Activated T-cell treated with anti-CD3 and anti-CD28 coated beads for 1 hour (primary cell): Measurements from ENCODE around the gene KPNA5.
"Not testable (repeated sequence)": the region's sequence is repeated elsewhere in the genome, so short reads cannot be mapped to it uniquely, and the experiment has no call there.

Experiments
- DNase-seq: peaks from one replicate; pipeline ENCODE4 v3.0.0-alpha.2; 2020; ENCODE audit warnings: low read depth

KPNA5 gene

GRCh38 chr6:116703888-116704287 is 22.9 kb downstream of the KPNA5 start:
- not testable (repeated sequence) for DNase-seq

- DNase-seq = no peak
Measured at GRCh38 chr6:116705917-116706316, 24.9 kb downstream of the KPNA5 start.

- DNase-seq = no peak
Measured at GRCh38 chr6:116714296-116714695, 33.3 kb downstream of the KPNA5 start.

GRCh38 chr6:116714761-116715160 is 33.8 kb downstream of the KPNA5 start:
- no peak for DNase-seq

GRCh38 chr6:116726947-116727346 is 45.9 kb downstream of the KPNA5 start:
- no peak for DNase-seq

- DNase-seq = no peak
Measured at GRCh38 chr6:116730513-116730912, 49.5 kb downstream of the KPNA5 start.

GRCh38 chr6:116737004-116737403 is 56.0 kb downstream of the KPNA5 start:
- DNase-seq = no peak

GRCh38 chr6:116740486-116740885 is 59.5 kb downstream of the KPNA5 start:
- DNase-seq = not testable (repeated sequence)

GRCh38 chr6:116741571-116741970 is 60.6 kb downstream of the KPNA5 start:
- no peak for DNase-seq

- DNase-seq = no peak
Measured at GRCh38 chr6:116745176-116745575, 64.2 kb downstream of the KPNA5 start.

- no peak for DNase-seq
Measured at GRCh38 chr6:116761779-116762178, 80.8 kb downstream of the KPNA5 start.

- no peak for DNase-seq
Measured at GRCh38 chr6:116762235-116762634, 81.2 kb downstream of the KPNA5 start.

- no peak for DNase-seq
Measured at GRCh38 chr6:116763048-116763447, 82.0 kb downstream of the KPNA5 start.

- no peak for DNase-seq
Measured at GRCh38 chr6:116763906-116764628, 83.1 kb downstream of the KPNA5 start.

- no peak for DNase-seq
Measured at GRCh38 chr6:116764629-116764960, 83.6 kb downstream of the KPNA5 start.

GRCh38 chr6:116764961-116765841 is 84.2 kb downstream of the KPNA5 start, which contains the start of gene FAM162B:
TSS of gene FAM162B (minus strand) at chr6:116765719. CDS start at chr6:116765576, 143 bp downstream.
- no peak for DNase-seq

GRCh38 chr6:116766506-116767176 is 85.6 kb downstream of the KPNA5 start:
- DNase-seq = no peak

GRCh38 chr6:116767715-116768114 is 86.7 kb downstream of the KPNA5 start:
- no peak for DNase-seq

GRCh38 chr6:116772450-116772849 is 91.4 kb downstream of the KPNA5 start:
- DNase-seq = no peak

- no peak for DNase-seq
Measured at GRCh38 chr6:116773886-116774285, 92.9 kb downstream of the KPNA5 start.

- DNase-seq = no peak
Measured at GRCh38 chr6:116779573-116780164, 98.7 kb downstream of the KPNA5 start.

GRCh38 chr6:116783852-116784251 is 102.8 kb downstream of the KPNA5 start:
- DNase-seq = no peak
